Fibroblast of villous mesenchyme (primary cell): ENCODE results near the gene CDC42EP3. TPM values are rescaled to one million over a fixed set of nuclear protein-coding genes. Genes with fewer than 3 reads are reported as not detected.

Experiments
- DNase-seq: peaks from one replicate; pipeline ENCODE4 v3.0.0-alpha.2; 2010; ENCODE audit warnings: low read depth
- H3K4me3 ChIP-seq: 2 replicates; pipeline ENCODE4 v1.5.1; 2011; ENCODE audit warnings: low read depth, mild to moderate bottlenecking, low read length
- CTCF ChIP-seq: IDR thresholded peaks from 2 replicates; pipeline ENCODE4 v1.5.1; 2012; ENCODE audit warnings: low read depth, mild to moderate bottlenecking, low read length; ENCODE audit not compliant: insufficient read depth
- total RNA-seq: library from RNA; depleted of rRNA; stranded (reverse); fragments of >200 nt; gene quantifications from 2 replicates; pipeline ENCODE4 v1.2.3, GENCODE V29; 2012

Gene CDC42EP3
- total RNA-seq, 1 donor = 132 TPM

- DNase-seq = no peak
Measured at GRCh38 chr2:37622450-37623100, 48.9 kb downstream of the CDC42EP3 start.

GRCh38 chr2:37621199-37621598 is 50.2 kb downstream of the CDC42EP3 start:
- no peak for DNase-seq
- no peak for TF ChIP-seq CTCF
- H3K4me3 ChIP-seq = no peak overlapping the region

More at GRCh38 chr2:37622450-37623100, 48.9 kb downstream of the CDC42EP3 start:
- no peak overlapping the region for H3K4me3 ChIP-seq
- no peak for TF ChIP-seq CTCF

- H3K4me3 ChIP-seq = no peak overlapping the region
- DNase-seq = no peak
- no peak for TF ChIP-seq CTCF
Measured at GRCh38 chr2:37619959-37620300, 51.5 kb downstream of the CDC42EP3 start.

GRCh38 chr2:37619230-37619958 is 52.0 kb downstream of the CDC42EP3 start:
- no peak overlapping the region for H3K4me3 ChIP-seq
- no peak for DNase-seq
- TF ChIP-seq CTCF = no peak

GRCh38 chr2:37618326-37618725 is 53.1 kb downstream of the CDC42EP3 start:
- no peak for TF ChIP-seq CTCF
- H3K4me3 ChIP-seq = no peak overlapping the region
- no peak for DNase-seq

- DNase-seq = no peak
- no peak for TF ChIP-seq CTCF
- no peak overlapping the region for H3K4me3 ChIP-seq
Measured at GRCh38 chr2:37617119-37617892, 54.1 kb downstream of the CDC42EP3 start.
